ENCODE measurements around the gene NUSAP1.
"Not testable (repeated sequence)": the region's sequence is repeated elsewhere in the genome, so short reads cannot be mapped to it uniquely, and the experiment has no call there.

Gene NUSAP1

DNA sequence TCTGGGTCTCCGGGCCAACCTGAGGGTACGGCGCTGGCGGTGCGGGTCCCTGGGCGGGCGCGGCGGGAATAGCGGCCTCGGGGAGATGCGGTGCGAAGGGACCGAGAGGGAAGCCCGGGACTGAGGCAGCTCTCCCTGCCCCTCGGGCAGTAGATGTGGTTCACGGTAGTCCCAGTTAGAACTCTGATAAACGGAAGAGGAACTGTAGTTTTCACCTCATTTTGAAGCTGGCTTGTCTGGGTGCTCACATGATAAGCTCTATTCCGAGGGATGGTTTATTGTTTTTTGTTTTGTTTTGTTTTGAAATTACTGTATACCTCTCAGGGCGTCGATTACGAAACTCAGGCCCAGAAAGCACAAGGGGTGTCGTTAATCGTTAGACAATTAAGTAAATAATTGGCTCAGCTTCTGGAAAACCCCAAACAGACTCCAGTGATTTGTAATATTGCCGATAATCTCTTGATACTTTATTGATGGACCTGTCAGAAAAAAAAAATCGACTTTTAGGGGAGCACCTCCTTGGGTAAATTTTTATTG, 413 bp downstream of the NUSAP1 start:
- peak in 2 of 14 donors; percentile 28 to 43 for DNase-seq

DNA sequence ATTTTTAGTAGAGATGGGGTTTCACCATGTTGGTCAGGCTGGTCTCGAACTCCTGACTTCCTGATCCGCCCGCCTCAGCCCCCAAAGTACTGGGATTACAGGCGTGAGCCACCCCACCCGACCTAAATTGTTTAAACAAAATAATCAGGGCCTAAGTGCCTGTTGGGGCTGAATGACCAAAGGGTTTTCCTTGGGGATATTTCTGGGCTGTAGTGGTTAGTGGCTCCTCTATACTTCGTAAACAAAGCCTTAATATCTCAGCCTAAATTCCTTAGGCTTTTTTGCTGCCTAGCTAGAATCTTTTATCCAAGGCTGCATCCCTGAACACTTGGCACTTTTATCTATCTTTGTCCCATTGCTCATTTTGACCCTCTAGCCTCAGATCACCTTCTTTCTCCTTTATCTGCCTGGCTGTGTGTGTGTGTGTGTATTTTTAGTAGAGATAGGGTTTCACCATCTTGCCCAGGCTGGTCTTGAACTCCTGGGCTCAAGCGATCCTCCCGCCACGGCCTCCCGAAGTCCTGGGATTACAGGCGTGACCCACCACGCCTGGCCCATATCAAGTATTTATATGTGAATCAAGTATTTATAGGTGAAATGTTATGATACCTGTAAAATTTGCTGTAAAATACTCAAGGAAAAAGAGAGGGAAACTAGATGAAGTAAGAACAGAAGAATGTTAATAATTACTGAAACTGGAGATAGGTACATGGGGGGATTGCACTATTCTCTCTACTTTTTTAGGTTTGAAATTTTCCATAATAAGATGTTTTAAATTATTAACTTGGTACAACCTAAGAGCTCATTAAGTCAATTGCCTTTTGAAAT, 1.8 kb downstream of the NUSAP1 start:
- DNase-seq, result no peak

DNA sequence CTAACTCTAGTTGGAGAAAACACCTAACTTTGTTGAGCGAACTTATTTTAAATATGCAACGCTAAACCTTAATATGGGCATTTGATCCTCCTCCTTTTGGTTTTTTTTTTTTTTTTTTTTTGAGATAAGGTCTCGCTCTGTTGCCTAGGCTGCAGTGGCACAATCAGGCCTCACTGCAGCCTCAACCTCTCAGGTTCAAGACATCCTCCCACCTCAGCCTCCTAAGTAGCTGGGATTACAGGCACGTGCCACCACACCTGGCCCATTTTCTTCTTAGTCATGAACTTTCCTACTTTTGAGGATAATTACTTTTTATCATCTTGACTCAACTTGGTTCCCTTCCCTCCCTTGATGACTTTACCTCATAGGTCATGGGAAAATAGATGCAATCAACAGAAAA, 3.9 kb downstream of the NUSAP1 start:
- DNase-seq, result no peak

DNA sequence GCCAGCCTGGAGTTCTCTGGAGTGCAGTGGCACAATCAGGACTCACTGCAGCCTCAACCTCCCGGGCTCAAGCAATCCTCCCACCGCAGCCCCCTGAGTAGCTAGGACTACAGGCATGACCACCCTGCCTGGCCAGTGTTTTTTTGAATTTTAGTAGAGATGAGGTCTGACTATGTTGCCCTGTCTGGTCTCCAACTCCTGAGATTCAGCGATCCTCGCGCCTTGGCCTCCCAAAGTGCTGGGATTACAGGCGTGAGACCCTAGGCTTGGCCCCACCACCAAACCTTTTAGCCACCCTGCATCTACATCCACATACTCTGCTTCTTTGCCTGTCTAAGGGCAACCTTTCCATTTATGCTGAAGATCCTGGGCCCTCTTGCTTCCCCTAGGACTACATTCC, 4.4 kb downstream of the NUSAP1 start:
- no peak for DNase-seq

DNA sequence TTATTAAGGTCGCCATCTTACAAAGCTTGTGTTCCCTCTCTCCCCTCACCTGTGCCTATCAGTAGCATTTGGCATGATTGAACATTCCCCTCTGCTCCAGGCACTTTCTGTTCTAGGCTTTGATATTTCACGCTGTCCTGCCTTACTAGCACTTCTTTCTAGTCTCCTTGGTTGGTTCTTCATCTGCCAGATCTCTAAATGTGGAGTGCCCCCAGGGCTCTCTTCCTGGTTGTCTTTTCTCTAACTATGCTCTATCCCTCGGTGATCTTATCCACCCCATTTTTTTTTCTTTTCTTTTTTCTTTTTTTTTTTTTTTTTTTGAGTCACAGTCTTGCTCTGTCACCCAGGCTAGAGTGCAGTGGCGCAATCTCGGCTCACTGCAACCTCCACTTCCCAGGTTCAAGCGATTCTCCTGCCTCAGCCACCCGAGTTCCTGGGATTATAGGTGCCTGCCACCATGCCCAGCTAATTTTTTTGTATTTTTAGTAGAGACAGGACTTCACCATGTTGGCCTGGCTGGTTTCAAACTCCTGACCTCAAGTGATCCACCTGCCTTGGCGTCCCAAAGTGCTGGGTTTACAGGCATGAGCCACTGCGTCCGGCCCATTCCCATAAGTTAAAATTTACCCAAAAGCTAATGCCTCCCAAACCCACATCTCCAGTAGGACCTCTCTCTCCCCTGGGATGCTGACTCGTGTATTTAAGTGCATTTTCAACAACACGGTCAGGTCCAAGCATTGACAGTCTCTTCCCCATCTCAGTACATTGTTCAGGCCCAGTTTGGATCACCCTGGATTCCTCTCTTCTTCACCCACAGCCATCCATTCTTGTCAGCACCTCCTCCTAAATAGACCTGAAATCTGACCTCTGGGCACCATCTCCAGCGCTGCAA, 5.2 kb downstream of the NUSAP1 start:
- DNase-seq, result peak in 1 of 14 donors; percentile 5

DNA sequence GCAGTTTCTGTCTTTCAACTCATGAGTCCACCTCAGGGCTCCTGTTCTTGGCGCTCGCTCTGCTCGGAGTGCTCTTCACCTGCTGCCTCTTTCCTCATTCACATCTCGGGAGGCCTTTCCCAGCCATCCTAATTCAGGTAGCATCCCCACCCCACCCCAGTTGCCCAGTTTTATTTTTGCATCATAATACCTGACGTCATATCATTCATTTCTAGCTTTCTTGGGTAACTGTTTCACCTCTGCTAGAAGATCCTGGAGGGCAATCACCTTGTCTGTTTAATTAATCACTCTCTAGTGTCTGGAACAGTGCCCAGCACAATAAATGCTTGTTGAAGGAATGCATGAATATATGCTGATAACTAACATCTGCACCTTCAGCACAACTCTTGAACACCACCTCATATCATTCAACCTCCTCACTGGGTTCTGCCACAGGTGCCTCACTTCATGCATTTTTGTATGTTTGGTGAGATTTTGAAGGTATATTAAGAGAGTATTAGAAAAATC, 7.6 kb downstream of the NUSAP1 start:
- DNase-seq, result no peak

DNA sequence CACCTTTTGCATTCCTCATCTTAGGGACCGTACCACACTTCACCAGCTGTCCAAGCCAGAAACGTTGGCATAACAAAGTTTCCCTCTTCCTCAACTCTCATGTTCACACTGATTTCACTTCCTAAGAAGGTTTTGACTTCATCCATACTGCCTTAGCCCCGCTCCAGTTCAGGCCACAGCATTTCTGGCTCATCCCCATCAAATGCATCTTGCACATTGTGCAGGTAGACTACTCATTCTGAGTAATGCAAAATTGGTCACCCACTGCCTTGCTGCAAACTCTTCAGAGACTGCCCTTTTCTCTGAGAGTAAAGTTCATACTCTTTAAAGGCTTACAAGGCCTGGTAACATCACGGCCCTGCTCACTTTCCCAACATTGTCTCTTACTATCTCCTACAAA, 8.8 kb downstream of the NUSAP1 start:
- no peak for DNase-seq

DNA sequence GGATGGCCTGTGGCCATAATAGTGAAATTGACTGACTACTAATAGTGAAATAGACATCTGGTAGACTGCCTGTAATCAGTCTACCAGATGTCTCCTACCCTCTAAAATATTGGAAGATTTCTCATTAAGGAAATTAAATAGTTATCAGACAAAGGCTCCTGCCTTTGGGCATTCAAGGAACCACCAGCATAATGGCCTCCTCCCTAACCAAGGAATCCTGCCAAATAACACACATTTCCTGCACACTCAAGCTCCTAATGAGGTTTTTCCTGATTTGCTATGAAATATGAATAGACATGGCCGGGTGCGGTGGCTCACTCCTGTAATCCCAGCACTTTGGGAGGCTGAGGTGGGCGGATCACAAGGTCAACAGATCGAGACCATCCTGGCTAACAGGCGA, 14.6 kb downstream of the NUSAP1 start:
- DNase-seq, result no peak

DNA sequence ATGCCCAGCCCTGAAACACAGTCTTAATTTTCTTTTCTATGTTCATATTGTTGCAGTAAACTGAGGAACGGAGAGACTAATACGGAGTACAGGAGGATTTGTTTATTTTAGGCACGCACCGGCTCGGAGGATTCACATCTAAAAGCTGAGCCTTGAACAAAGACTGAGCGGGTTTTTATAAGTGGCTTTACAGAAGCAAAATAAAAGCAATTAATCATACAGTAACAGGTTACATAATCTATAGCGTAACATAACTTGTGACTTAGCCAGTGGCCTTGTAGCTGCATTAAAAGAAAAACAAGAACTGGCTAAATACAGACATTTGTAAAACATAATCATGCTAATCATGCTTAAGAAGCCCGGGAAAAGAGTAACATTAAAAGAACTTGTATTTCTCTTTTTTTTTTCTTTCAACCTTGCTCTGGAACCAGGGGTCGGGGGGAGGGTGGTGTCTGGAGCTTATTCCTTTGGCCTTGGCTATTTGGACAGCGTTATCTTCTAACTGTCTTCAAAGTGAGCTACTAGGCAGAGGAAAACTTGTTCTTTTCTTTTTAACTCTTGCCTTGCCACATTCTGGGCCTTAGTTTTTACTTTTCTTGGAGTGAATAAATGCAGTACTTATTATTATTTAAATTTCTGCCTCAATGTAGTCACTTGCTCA, 17.5 kb downstream of the NUSAP1 start:
- DNase-seq, result no peak

DNA sequence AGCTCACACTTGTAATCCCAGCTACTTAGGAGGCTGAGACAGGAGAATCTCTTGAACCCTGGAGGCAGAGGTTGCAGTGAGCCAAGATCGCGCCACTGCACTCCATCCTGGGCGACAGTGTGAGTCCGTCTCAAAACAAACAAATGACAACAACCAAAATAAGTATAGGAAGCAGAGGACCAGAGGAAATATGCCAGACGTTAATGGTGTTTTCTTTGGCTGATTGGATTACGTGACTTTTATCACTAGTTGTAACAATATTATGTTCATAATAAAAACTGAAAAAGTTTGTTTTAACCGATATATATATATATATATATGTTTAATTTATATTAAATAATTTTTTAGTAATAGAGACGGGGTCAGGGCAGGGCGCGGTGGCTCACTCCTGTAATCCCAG, 21.7 kb downstream of the NUSAP1 start:
- DNase-seq, result no peak

DNA sequence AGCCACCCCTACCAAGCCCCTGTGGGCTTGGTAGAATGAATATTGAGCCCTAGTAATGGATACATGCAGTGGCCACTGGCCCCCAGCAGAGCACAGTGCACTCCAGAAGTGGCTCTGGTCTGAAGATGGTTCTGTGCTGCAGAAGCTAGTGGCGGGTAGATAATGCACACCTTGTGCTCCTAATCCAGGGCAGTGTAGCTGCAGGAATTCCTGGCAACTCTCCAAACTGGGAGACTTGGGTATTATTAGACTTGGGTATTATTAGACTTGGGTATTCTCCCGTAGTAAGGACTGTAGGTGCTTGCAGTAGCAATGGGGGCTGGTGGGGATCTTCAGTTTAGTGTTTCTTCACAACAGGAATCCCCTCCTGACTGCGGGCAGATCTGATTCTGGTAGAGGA, 34.7 kb downstream of the NUSAP1 start:
- no peak for DNase-seq

DNA sequence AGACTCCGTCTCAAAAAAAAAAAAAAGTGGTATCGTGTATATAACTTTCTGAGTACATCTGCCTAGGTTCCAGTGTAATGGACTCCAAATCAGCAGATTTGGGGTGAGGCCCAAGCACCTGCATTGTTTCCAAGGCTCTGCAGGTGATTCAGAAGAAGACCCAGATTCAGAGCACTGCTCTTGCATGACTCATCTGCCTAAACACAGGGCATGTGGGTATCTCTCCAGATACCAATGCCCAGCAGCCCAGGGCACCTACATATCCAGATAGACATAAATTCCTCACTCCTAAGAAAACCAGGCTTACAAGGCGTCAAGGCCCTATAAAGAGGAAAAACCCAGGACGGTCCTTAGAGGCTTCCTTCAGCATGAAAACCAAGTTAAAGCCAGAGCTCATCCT, 45.3 kb downstream of the NUSAP1 start:
- DNase-seq, result no peak

DNA sequence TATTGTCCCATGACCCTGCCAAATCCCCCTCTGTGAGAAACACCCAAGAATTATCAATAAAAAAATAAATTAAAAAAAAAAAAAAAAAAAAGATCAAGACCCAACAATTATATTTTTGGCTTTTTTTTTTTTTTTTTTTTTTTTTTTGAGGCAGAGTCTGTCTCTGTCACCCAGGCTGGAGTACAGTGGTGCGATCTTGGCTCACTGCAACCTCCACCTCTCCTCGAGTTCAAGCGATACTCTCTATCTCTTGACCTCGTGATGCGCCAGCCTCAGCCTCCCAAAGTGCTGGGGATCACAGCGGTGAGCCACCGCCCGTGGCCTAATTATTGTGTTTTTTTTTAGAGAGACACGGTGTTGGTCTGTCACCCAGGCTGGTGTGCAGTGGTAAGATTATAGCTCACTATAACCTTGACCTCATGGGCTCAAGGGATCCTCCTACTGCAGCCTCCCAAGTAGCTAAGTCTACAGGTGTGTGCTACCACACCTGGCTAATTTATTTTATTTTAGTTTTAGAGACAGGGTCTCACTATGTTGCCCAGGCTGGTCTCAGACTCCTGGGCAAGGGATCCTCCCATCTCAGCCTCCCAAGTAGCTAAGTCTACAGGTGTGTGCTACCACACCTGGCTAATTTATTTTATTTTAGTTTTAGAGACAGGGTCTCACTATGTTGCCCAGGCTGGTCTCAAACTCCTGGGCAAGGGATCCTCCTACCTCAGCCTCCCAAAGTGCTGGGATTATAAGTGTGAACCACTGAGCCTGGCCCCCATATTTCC, 51.5 kb downstream of the NUSAP1 start:
- not testable (repeated sequence) for DNase-seq

DNA sequence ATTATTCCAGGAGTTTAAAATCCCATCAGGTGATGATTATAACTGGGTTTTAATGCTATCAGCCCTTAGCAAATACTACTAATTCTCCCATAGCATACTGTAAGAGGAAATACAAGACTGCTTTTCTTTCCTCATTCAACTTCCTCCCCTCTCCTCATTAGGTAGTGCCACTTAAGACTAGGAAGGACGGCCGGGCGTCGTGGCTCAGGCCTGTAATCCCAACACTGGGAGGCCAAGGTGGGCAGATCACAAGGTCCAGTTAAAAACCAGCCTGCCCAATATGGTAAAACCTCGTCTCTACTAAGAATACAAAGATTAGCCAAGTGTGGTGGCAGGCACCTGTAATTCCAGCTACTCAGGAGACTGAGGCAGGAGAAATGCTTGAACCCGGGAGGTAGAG, 55.0 kb downstream of the NUSAP1 start:
- no peak for DNase-seq

DNA sequence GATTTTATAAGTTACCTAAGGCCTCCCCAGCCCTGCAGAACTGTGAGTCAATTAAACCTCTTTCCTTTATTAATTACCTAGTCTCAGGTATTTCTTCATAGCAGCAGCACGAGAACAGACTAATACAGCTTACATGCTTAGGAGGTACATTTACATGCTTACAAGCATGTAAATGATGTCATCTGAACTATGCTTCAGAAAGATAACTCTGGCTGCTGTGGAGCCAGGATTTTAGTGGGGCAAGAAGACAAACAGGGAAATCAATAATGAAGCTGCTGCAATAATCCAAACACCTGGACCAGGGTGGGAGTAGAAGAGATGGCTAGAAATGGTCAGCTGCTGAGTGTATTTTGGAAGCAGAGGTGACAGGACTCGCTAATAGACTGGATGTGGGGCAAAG, 60.0 kb downstream of the NUSAP1 start:
- DNase-seq, result no peak

DNA sequence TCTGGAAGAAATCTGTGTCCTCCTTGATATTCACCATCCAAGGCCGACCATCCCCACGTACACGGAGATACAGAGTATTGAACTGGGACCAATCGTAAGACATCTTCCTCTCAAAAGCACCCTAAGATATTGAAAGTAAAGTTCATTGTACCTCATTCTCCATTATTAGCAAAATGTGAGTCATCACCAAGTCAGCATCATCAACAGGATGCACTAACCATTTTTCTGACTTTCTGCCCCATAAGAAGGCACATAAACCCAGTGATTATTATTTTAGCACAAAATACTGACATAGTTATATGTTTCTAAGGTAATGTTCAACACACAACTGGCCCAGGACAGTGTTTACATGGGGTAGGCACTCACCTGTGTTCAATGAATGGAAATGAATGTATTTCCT, 62.2 kb downstream of the NUSAP1 start:
- no peak for DNase-seq

DNA sequence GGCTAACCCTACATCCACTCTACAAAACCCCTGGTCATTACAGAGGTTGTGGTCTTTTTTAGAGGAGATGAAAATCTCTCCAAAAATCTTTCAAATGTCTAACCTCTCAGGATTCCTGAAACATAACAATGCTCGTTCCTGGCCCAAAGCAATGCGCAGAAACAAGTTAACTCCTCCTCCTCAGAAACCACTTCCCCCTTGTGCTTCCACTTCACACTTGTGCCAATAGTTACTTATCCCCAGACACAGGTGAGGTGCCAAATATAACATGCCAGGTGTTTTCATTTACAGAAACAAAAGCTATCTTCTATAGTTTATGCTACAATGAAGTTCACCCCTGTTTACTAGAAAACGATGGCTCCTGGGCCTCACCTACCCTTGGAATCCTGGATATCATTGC, 63.4 kb downstream of the NUSAP1 start:
- no peak for DNase-seq

DNA sequence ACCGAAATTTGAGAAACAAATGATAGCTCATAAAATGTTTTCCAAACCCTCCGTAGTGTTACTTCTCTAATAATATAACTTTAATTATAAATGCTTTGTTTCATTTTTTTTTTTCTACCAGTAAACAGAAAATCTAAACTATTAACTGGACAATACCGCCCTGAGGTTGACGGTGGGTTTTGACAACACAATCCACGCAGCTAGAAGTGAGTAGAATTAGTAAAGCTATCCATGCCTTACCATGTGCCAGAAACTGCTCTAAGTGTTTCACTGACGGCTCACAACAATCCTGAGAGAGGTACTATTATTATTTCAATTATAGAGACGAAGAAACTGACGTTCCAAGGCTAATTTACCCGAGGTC, 69.2 kb downstream of the NUSAP1 start:
- DNase-seq, result no peak

DNA sequence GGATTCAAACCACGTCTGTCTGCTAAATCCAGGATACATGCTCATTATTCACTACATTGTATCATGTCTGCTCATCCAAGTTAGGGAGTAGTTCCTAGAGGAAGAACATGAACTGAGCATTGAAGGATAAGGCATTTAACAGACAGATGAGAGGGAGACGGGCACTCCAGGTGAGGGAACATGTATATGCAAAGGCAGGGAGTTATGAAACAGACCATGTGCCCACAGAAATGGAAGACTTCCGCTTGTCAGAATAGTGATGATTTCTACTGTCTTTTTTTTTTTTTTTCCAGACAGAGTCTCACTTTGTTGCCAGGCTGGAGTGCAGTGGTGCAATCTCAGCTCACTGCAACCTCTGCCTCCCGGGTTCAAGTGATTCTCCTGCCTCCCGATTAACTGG, 74.7 kb downstream of the NUSAP1 start:
- DNase-seq, result no peak

DNA sequence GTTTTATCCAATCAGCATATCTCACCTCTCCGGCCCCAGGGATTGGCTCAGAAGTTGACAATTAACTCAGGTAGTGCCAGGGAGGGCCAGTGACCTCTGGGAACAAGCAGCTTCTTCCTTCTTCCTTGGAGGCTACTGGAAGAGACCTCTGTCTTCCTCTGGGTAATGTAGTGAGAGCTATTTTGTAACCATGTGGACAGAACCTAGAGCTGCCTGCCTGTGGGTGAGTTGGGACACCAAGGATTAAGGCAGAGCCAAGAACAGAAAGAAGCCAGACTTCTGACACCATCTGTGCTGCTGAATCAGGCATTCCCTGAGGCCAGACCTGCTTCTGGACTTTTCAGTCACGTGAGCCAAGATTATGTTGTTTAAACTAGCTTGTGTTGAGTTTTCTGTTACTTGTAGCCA, 75.6 kb downstream of the NUSAP1 start:
- DNase-seq, result no peak

DNA sequence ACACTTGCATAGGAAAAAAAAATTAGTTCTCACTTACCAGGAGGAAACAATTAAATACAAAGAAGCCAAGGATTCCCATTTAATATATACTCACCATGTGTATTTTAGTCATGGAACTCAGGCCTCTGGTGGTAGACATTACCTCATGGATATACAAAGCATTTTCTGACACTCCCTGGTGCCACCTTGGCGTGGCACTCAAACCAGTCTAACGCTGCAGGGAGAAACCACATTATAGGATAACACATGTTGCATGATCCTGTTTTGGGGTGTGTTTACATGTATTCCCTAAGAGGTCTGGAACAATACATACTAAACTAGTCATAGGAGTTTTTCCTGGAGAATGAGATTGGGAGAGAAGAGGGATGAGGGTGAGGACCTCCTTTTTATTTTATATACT, 78.3 kb downstream of the NUSAP1 start:
- DNase-seq, result no peak

DNA sequence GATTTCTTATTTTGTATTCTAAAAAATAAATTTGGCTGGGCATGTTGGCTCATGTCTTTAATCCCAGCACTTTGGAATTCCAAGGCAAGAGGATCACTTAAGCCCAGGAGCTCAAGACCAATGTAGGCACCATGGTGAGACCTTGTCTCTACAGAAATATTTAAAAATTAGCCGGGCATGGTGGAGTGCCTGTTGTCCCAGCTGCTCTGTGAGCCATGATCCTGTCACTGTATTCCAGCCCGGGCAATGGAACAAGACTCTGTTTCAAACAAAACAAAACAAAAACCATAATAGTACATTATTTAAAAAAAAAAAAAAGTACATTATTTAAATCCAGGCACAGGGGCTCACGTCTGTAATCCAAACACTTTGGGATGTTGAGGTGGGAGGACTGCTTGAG, 78.8 kb downstream of the NUSAP1 start:
- no peak for DNase-seq
